ENCODE data around the gene ABTB2.
"Not testable (repeated sequence)": the region's sequence is repeated elsewhere in the genome, so short reads cannot be mapped to it uniquely, and the experiment has no call there.

The ABTB2 gene

GRCh38 chr11:34357701-34358257, at the start of gene ABTB2:
Gene ABTB2, minus strand, starts transcription at chr11:34358010.
- DNase-seq = peak; percentile 94

DNA sequence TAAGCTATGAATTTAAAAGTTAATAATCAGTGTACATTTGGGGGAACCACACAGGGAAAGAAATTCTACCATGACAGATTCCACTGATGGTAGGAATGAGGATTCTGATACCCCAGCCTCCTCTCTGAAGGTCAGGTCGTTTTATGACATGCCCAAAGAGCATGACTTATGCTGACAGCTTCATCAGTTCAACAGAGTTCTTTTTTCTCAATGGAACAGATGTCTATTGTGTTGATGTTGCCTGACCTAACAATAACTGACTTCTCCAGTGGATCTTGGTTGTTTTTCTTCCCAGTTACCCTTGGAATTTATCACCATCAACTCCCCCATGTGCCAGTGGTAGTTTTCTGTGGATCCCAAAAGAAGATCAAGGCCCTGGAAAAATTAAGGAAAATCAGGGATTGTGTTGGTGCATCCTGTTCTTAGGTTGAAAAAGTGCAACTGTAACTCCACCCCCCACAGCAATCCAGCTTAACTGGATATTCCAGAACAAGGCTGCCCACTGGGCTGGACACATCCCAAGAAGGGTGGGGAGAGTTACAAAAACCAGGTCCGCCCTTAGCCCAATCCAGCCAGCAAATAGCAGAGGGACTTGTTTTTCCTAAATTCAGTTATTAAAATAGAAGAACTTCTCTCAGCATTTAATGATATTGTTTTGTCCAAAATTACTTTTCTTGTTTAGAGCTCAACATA, 49.5 kb upstream of the ABTB2 start:
- DNase-seq = no peak

DNA sequence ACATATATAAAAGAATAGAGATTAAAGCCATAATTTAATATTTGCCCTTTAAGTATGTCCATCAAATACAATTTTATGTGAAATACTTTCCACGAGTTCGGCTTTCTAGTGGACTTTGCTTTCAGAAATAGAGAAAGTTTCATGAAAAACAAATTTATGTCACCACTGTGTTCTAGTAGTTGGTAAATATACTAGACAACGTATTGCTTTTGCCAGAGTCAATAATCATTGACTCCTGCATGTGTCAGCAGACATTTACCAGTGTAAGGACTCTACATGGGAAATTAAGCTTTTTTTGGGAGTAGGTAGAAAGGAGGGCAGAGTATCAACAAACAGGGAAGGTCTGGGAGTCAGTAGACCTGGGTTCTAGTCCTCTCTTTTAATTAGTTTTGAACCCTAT, 48.6 kb upstream of the ABTB2 start:
- no peak for DNase-seq

GRCh38 chr11:34405079-34405858, 47.5 kb upstream of the ABTB2 start:
- no peak for DNase-seq

GRCh38 chr11:34404280-34404679, 46.5 kb upstream of the ABTB2 start:
- DNase-seq = no peak

DNA sequence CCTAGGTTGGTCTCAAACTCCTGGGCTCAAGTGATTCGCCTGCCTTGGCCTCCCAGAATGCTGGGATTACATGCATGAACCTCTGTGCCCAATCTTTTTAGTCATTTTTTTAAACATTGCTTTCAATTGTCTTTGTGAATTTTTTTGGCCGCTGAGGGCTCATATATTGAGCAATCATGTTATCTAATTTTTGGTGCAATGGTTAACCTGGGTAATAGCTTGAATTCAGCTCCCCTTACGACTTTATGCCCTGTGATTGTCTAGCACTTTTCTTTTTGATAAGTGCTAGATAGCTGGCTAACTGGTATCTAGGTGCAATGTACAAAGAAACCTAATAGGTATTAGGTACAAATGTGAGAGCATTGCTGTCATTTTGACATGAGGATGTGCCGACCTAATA, 45.6 kb upstream of the ABTB2 start:
- no peak for DNase-seq

- no peak for DNase-seq
Measured at GRCh38 chr11:34397811-34398210, 40.0 kb upstream of the ABTB2 start.

GRCh38 chr11:34397120-34397519, 39.3 kb upstream of the ABTB2 start:
- no peak for DNase-seq

DNA sequence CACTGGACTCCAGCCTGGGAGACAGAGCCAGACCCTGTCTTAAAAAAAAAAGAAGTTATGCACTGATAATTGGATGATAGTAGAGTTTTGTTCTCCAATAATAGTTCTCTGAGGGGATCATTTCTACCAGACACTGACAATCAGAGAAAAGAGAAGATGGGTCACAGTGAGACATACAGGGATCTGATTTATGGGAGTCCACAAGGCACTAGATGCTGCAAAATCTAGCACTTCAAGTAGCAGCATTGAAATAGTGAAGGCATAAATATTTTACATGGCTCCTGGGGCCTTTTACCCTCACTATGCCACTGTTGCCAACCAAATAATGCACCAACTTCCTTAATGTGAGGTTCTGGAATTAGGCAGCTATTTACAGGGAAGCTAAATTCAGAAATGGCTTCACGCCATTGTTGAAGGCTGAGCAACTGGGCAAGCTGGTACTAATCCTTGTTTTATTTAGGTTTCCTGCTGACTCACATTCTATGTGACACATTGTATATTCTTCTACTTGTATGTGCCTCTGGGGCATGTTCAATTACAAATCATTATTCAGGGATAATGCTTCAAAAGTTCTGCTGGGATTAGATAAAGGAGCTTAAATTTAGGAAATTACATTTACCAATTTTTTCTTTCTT, 38.2 kb upstream of the ABTB2 start:
- no peak for DNase-seq

DNA sequence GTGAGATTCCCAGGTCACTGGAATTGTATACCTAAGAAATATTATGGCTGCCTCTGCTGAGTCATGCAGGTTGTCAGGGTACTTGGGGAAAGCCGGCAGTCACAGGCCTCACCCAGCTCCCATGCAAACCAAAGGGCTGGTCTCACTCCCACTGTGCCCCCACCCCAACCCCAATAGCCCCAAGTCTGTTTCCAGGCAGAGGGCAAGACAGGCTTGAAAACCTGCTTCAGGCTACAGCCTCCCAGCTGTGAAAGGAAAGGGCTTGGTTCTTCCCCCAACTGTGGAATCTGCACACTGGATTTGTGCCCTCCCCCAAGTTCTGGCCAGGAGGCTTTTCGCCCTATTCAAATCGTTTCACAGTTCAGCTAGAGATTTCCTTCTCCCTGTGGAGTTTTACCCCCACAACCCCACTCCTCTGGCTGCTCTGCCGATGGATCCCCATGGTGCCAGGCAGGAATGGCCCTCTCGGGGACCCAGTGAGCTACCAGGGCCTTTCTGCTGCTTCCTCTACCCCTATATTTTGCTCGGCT, 37.0 kb upstream of the ABTB2 start:
- DNase-seq = no peak

DNA sequence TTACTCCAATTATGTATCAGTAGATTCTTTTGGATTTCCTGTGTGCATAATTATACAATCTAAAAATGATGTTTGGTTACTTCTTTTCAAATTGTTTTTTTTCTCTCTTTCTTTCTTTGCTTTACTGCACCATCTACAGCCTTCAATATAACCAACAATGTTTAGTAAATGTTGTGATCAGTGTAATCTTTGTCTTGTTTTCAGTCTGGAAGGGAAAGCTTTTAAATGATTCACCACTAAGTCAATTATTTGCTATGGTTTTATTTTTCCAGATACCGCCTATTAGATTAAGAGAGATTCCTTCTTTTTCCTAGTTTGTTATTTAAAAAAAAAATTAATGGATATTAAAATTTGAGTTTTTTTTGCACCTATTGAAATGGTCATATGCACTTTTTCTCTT, 29.8 kb upstream of the ABTB2 start:
- no peak for DNase-seq

DNA sequence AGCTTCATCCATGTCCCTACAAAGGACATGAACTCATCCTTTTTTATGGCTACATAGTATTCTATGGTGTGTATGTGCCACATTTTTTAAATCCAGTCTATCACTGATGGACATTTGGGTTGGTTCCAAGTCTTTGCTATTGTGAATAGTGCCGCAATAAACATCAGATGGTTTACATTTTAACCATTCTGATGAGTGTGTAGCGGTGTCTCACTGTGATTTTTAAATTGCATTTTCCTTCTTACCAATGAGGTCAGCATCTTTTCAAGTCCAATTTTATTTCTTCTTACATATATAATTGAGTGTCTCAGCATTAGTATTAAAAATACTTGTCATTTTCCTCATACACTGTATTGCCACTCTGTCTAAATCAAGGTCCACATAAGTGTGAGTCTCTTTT, 28.5 kb upstream of the ABTB2 start:
- DNase-seq = not testable (repeated sequence)

DNA sequence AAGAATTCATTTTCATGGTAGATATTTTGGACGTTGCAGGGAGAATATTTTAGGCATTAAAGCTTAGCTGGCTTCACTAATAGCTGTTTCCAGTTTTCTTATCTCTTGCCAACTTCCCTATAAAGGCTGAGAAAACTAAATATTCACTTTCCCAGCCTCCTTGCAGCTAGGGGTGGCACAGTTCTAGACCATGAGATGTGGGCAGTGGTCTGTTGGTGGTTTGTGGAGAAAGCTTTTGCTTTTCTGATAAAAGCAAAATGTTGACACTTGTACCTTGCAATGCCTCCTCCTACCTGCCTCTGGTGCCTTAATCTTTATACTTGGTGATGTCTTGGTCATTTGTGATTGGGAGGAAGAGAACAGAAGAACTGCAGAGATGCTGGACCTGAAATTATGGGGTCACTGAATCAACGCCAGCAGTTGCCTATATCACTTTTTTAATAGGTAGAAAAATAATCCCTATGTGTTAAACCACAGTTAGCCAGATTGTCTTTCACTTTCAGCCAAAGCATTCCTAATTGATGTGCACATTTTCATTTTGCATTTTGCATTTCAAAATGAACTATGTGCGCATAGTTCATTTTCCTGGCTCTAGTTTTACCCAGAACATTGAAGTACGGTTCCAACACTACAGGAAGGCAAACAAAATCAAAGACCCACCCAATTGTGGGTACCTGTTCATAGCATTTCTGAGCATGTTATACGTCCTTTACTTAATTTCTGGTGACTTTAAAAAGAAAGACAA, 24.9 kb upstream of the ABTB2 start:
- no peak for DNase-seq

- no peak for DNase-seq
Measured at GRCh38 chr11:34381775-34382174, 24.0 kb upstream of the ABTB2 start.

GRCh38 chr11:34380696-34381095, 22.9 kb upstream of the ABTB2 start:
- peak; percentile 23 for DNase-seq

- DNase-seq = no peak
Measured at GRCh38 chr11:34379539-34379938, 21.7 kb upstream of the ABTB2 start.

- no peak for DNase-seq
Measured at GRCh38 chr11:34379079-34379478, 21.3 kb upstream of the ABTB2 start.

DNA sequence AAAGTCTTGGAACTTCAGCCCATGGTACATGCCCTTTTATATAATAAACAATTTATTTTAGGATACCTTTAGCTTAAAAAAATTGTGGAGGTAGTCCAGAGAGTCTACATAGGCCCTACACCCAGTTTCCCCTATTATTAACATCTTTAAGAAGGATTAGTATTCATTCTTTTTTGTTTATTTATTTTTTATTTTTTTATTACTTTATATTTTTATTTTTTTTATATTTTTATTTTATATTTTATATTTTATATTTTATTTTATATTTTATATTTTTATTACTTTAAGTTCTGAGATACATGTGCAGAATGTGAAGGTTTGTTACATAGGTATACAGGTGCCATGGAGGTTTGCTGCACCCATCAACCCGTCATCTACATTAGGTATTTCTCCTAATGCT, 15.9 kb upstream of the ABTB2 start:
- DNase-seq = no peak

GRCh38 chr11:34366522-34366921, 8.7 kb upstream of the ABTB2 start:
- DNase-seq = no peak

- DNase-seq = no peak
Measured at GRCh38 chr11:34364102-34364501, 6.3 kb upstream of the ABTB2 start.

GRCh38 chr11:34363363-34364084, 5.7 kb upstream of the ABTB2 start:
- no peak for DNase-seq

DNA sequence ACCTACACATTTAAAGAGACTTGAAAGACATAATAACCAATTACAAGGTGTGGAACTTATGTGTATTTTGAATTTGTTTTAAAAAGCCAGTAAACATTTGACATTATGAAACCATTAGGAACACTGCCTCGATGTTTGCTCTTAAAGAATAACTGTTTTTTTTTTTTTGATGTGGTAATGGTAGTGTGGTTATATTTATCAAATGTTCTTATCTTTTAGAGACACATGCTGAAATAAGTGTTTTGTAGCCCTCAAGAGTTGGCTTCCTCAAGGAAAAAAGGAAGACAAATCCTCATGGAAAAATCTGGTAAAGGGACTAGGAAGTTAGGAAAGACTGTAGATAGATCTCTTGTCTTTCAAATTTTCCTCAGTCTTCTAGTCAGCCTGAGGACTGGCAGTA, 2.2 kb upstream of the ABTB2 start:
- DNase-seq = no peak
